RPMI8226 (cell line): ENCODE results near the gene ENTR1.
A peak's percentile ranks its signal among the peaks of the same experiment; 100 is the strongest.

Source experiments
- DNase-seq: peaks from one replicate; pipeline ENCODE4 v3.0.0-alpha.2; 2015

The ENTR1 gene

GRCh38 chr9:136372561-136373299, 37.7 kb downstream of the ENTR1 start:
- peak; percentile 80 for DNase-seq

- DNase-seq, result no peak
Measured at GRCh38 chr9:136372006-136372405, 38.4 kb downstream of the ENTR1 start.

GRCh38 chr9:136371533-136371880, 38.9 kb downstream of the ENTR1 start:
- DNase-seq, result no peak

GRCh38 chr9:136370687-136371532, 39.5 kb downstream of the ENTR1 start:
- DNase-seq, result no peak

- DNase-seq, result no peak
Measured at GRCh38 chr9:136370037-136370436, 40.4 kb downstream of the ENTR1 start.

GRCh38 chr9:136368190-136368589, 42.2 kb downstream of the ENTR1 start:
- no peak for DNase-seq

- DNase-seq, result no peak
Measured at GRCh38 chr9:136367296-136368145, 42.9 kb downstream of the ENTR1 start.

GRCh38 chr9:136366826-136367225, 43.6 kb downstream of the ENTR1 start:
- DNase-seq, result no peak

- no peak for DNase-seq
Measured at GRCh38 chr9:136365775-136366222, 44.6 kb downstream of the ENTR1 start.

- no peak for DNase-seq
Measured at GRCh38 chr9:136364942-136365774, 45.3 kb downstream of the ENTR1 start.

- no peak for DNase-seq
Measured at GRCh38 chr9:136363949-136364748, 46.3 kb downstream of the ENTR1 start.

GRCh38 chr9:136363106-136363948, 47.1 kb downstream of the ENTR1 start, which contains the start of gene DNLZ:
Gene DNLZ (minus strand): TSS chr9:136363744. CDS start chr9:136363714, 30 bp downstream.
- peak; percentile 98 for DNase-seq

- no peak for DNase-seq
Measured at GRCh38 chr9:136362450-136362784, 48.0 kb downstream of the ENTR1 start.

- no peak for DNase-seq
Measured at GRCh38 chr9:136361754-136362449, 48.5 kb downstream of the ENTR1 start.

- DNase-seq, result no peak
Measured at GRCh38 chr9:136361047-136361753, 49.2 kb downstream of the ENTR1 start.

GRCh38 chr9:136359774-136360718, 50.4 kb downstream of the ENTR1 start:
- no peak for DNase-seq

GRCh38 chr9:136358888-136359287, 51.5 kb downstream of the ENTR1 start:
- DNase-seq, result no peak

- no peak for DNase-seq
Measured at GRCh38 chr9:136358016-136358415, 52.4 kb downstream of the ENTR1 start.
